Sigmoid colon (tissue), 4 donors: ENCODE results near the gene BANF1.

Source experiments
- EP300 ChIP-seq, 4 donors: sonication (generic); formaldehyde crosslinking; IDR thresholded peaks; one replicate each; pipeline ENCODE4 v1.6.1; 2017; ENCODE audit warnings: antibody characterized with exemption in 4 of 4
- POLR2AphosphoS5 ChIP-seq, 4 donors: sonication (generic); formaldehyde crosslinking; IDR thresholded peaks; one replicate each; pipeline ENCODE4 v1.6.1; 2017; ENCODE audit warnings: antibody characterized with exemption in 4 of 4

DNA sequence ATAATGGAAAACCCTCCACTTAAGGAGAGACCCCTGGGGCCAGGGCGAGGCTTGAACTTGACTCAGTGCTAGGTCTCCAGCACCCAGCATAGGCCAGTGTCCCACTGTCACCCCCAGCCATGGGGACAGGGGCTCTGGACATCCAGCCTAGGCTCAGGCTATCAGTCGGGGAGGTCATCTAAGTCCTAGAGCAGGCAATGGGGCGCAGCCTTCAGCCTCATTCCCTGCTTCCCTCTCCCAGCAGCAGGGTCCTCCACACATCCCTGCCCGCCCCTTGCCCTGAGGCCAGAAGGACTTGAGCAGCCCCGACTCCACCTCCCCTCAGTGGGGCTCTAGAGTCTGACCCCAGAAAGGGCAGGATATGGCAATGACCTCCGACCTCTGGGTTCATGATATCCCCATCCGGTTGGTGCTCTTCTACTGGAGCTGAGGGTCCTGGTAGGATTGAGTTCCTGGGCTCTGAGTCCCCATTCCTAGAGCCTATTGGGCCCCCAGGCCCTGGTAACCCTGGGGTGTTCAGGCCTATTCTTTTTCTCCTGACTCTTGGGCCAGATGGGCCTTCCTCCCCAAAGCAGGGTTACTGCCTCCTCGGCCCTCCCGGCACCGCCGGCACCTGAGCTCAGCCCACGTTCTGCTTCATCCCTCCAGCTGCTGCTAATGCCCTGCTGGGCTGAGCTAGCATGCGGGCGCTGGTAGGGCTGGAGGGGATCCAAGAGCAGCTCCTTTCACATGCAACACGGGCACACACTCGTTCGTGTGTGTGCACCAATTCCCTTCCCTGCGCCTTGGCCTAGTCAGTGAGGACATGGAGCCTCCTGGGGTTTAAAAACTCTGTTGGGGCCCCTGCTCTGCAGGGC lies 13.9 kb downstream of the BANF1 start:
- no peak for TF ChIP-seq EP300 (IDR thresholded peaks at IDR 0.05)
- TF ChIP-seq POLR2AphosphoS5 (IDR thresholded peaks at IDR 0.05): no peak
